Mucosa of descending colon (tissue), 3 donors: Measurements from ENCODE around the gene RASGRF2. TPM values are rescaled to one million over a fixed set of nuclear protein-coding genes. Genes with fewer than 3 reads are reported as not detected.
"Not testable (repeated sequence)": the region's sequence is repeated elsewhere in the genome, so short reads cannot be mapped to it uniquely, and the experiment has no call there.

Source experiments
- ATAC-seq: fragments of 200-7000 bp; cut with Tn5 transposase; one replicate; pipeline ENCODE4 v1.9.1; 2020; ENCODE audit warnings: mild to moderate bottlenecking, moderate library complexity
- DNase-seq, 3 donors: peaks; one replicate each; pipeline ENCODE4 v3.0.0-alpha.2; 2020
- H3K36me3 ChIP-seq: fragments of 200-600 bp; one replicate; pipeline ENCODE4 v1.8.0; 2021; ENCODE audit warnings: low read depth, mild to moderate bottlenecking
- H3K4me1 ChIP-seq: fragments of 200-600 bp; one replicate; pipeline ENCODE4 v1.8.0; 2021; ENCODE audit warnings: low read depth, mild to moderate bottlenecking
- H3K4me3 ChIP-seq: fragments of 200-600 bp; one replicate; pipeline ENCODE4 v1.8.0; 2021; ENCODE audit warnings: mild to moderate bottlenecking
- H3K9me3 ChIP-seq: fragments of 200-600 bp; one replicate; pipeline ENCODE4 v1.8.0; 2021; ENCODE audit warnings: mild to moderate bottlenecking
- intact Hi-C, 2 donors: fragments of 100-400 bp; cut with DNase I in 1 of 2; cut with micrococcal nuclease in 1 of 2; formaldehyde crosslinking; loops; one replicate each; pipeline versions ENCODE4 v1.11.0 to v1.11.1; 2022; cut with DNase I, micrococcal nuclease
- total RNA-seq, 3 donors: library from RNA; stranded (reverse); fragmentation: NEBNext Ultra II Directional in 2 of 3; extraction: Animal tissue kit (Norgen Biotek cat#: 25700) in 2 of 3; gene quantifications; one replicate each; pipeline versions ENCODE4 v1.2.1 to v1.2.4, GENCODE V29; 2021 to 2023
- TF ChIP-seq, protein P1 (sequence below): fragments of 200-600 bp; IDR thresholded peaks from one replicate; pipeline ENCODE4 v1.8.0; 2022; ENCODE audit warnings: antibody characterized with exemption, mild to moderate bottlenecking
- donor health status: DM: no; HTN: no; CAD: no; lungs with moderate emphysema.
- donor health status: DM: no; HTN: no; CAD: no.
- donor health status: DM: no; HTN: yes; CAD: no.

The RASGRF2 gene
- total RNA-seq, 3 donors from 2014 or later = 2.0 to 8.0 (median 2.9) TPM

DNA sequence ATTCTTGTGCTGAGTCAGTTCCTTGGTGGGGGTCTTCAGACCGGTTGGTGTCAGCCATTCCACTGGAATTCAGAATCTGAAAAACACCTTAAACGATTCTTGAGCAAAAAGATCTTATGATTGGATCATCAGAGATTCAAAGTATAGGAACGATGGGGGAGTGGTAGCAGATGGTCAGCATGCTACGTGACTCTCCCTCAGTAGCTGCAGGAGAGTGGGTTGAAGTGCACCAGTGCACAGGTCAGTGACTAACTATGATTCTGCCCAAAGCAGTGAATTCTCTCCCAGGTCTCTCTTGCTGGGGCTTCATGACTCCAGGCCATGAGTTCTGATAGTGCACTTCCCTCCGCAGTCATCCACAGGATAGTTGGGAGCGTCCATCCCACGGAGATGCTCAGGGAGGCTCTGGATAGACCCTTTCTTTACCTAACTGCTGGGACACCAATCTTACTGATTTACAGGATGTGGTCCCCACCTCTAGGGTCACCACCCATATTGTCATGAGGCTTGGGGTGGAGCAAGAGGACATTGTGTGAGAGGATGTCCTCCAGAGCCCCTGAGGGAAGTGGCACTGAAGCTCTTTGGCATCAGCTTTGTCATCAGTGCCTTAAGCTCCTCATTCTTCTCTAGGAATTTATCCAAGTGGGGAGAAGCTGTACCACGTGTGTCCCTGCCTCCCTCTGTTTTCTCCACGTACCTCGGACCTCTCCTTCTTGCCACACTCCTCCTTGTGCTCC is 62.0 kb downstream of the RASGRF2 start:
- no peaks in the 10 kb centered on the region for H3K36me3 ChIP-seq
- H3K4me3 ChIP-seq = no peak overlapping the region
- TF ChIP-seq, protein P1, sequence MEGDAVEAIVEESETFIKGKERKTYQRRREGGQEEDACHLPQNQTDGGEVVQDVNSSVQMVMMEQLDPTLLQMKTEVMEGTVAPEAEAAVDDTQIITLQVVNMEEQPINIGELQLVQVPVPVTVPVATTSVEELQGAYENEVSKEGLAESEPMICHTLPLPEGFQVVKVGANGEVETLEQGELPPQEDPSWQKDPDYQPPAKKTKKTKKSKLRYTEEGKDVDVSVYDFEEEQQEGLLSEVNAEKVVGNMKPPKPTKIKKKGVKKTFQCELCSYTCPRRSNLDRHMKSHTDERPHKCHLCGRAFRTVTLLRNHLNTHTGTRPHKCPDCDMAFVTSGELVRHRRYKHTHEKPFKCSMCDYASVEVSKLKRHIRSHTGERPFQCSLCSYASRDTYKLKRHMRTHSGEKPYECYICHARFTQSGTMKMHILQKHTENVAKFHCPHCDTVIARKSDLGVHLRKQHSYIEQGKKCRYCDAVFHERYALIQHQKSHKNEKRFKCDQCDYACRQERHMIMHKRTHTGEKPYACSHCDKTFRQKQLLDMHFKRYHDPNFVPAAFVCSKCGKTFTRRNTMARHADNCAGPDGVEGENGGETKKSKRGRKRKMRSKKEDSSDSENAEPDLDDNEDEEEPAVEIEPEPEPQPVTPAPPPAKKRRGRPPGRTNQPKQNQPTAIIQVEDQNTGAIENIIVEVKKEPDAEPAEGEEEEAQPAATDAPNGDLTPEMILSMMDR = no peak
- no peak for ATAC-seq
- no peaks in the 10 kb centered on the region for H3K9me3 ChIP-seq
- intact Hi-C loops = no loop called here
- H3K4me1 ChIP-seq = no peaks in the 10 kb centered on the region
- DNase-seq = no peak

DNA sequence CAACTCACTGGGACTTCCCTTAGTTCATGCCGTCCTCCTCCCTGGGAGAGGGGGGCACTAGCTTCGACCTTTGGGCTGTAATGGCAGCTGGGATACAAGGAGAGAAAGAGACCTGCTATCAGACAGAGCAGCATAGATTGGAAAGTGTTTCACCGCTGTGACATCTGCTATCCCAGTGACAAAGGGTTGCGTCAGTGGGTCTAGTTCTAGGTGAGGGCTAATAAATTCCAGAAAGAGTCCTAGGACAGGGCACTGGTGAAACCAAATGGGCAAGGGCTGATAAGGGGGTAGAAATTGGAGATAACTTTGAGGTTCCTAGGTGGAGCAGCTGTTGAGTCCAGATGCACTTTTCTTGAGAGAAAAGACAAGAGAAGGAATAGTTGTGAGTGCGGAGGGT is 62.5 kb downstream of the RASGRF2 start:
- DNase-seq = no peak
- TF ChIP-seq, protein P1 = no peak
- no peak for ATAC-seq
- Histone ChIP-seq H3K36me3 (no peaks in the 10 kb centered on the region), H3K4me1 (no peaks in the 10 kb centered on the region), H3K9me3 (no peaks in the 10 kb centered on the region), H3K4me3 (no peak overlapping the region)
- intact Hi-C loops = no loop called here

DNA sequence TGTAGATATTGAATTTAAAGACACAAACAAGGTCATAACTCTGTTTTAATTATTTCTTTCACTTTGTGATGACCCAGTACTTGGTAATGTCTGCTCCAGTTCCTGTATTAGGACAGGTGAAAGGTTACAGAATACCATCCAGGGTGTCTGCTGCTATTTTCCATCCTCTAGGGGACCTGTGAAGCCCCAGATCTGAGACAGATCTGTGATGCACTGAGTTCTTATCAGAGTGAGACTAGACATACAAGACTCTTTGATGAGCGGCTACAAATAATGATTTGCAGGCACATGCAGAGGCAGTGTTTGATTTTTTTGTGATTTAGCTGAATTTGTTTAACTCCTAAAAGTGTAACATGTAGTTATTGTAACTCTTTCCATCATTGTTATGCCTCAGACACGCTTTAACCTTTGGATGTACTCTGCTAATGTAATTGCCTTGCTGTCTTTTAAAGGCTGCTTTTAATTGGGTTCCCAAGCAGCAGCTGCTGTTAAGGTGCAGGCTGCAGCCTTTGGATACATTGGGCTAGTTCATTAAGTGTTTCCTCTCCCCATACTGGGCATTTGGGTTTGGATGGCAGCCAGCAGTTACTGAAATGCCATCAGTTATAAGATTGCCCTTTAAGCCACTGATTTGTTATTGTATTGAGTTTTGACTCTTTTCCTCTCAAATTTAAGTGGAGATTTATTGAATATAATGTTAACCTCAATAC is 63.3 kb downstream of the RASGRF2 start:
- TF ChIP-seq, protein P1 = no peak
- Histone ChIP-seq H3K4me3 (no peak overlapping the region), H3K4me1 (no peaks in the 10 kb centered on the region), H3K36me3 (no peaks in the 10 kb centered on the region), H3K9me3 (no peaks in the 10 kb centered on the region)
- no peak for ATAC-seq
- intact Hi-C loops = no loop called here
- DNase-seq = no peak

DNA sequence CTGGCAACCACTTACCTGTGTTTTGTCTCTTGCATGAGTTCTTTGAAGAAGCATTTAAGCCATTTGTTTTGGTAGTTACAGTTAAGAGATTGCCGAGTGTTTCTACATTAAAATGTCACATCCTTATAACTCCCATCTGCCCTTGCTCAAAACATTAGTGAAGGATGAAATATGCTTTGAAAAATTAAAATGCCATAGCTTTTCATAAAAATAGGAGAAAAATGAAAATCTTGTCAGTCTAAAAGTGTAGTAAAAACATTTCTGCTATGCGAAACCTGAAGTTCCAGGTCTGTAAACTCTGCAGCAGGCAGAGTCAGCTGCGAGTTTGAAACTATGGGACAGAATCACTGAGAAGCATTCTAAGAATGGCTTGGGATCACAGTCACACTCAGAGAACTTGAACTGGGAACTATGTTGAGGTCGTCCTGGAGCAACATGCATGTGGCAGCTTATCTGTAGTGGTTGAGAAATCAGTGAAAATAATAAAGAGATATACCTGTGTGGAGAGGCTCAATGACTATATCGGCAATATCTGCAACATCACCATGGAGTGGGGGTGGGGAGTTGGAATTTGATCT is 67.4 kb downstream of the RASGRF2 start:
- Histone ChIP-seq H3K36me3 (no peaks in the 10 kb centered on the region), H3K9me3 (no peaks in the 10 kb centered on the region), H3K4me1 (no peaks in the 10 kb centered on the region), H3K4me3 (no peak overlapping the region)
- DNase-seq (no peak), ATAC-seq (no peak)
- TF ChIP-seq, protein P1 = no peak
- intact Hi-C loops = no loop called here

DNA sequence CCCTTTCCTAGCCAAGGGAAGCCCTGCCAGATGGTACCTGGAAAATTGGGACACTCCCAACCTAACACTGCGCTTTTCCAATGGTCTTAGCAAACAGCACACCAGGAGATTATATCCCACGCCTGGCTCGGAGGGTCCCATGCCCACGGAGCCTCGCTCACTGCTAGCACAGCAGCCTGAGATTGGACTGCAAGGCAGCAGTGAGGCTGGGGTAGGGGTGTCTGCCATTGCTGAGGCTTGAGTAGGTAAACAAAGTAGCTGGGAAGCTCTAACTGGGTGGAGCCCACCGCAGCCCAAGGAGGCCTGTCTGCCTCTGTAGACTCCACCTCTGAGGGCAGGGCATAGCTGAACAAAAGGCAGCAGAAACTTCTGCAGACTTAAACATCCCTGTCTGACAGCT is 68.7 kb downstream of the RASGRF2 start:
- intact Hi-C loops, H3K9me3 ChIP-seq: not testable (repeated sequence)

DNA sequence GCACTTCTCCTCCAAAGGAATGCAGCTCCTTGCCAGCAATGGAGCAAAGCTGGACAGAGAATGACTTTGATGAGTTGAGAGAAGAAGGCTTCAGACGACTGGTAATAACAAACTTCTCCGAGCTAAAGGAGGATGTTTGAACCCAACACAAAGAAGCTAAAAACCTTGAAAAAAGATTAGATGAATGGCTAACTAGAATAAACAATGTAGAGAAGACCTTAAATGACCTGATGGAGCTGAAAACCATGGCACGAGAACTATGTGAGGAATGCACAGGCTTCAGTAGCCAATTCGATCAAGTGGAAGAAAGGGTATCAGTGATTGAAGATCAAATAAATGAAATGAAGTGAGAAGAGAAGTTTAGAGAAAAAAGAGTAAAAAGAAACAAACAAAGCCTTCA is 69.6 kb downstream of the RASGRF2 start:
- H3K4me3 ChIP-seq, H3K4me1 ChIP-seq, H3K36me3 ChIP-seq, H3K9me3 ChIP-seq, ATAC-seq, DNase-seq, intact Hi-C loops: not testable (repeated sequence)

More for the DNA sequence above, 68.7 kb downstream of the RASGRF2 start:
- ATAC-seq, H3K36me3 ChIP-seq, H3K4me1 ChIP-seq, DNase-seq, H3K4me3 ChIP-seq: not testable (repeated sequence)

DNA sequence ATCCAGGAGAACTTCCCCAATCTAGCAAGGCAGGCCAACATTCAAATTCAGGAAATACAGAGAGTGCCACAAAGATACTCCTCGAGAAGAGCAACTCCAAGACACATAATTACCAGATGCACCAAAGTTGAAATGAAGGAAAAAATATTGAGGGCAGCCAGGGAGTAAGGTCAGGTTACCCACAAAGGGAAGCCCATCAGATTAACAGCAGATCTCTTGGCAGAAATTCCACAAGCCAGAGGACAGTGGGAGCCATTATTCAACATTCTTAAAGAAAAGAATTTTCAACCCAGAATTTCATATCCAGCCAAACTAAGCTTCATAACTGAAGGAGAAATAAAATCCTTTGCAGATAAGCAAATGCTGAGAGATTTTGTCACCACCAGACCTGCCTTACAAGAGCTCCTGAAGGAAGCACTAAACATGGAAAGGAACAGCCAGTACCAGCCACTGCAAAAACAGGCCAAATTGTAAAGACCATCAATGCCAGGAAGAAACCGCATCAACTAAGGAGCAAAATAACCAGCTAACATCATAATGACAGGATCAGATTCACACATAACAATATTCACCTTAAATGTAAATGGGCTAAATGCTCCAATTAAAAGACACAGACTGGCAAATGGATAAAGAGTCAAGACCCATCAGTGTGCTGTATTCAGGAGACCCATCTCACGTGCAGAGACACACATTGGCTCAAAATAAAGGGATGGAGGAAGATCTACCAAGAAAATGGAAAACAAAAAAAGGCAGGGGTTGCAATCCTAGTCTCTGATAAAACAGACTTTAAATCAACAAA is 70.3 kb downstream of the RASGRF2 start:
- H3K9me3 ChIP-seq, DNase-seq, H3K4me1 ChIP-seq, H3K36me3 ChIP-seq, ATAC-seq, H3K4me3 ChIP-seq, intact Hi-C loops: not testable (repeated sequence)
